AG09319 (cell line): ENCODE measurements around the gene RPS6KL1.
A peak's percentile ranks its signal among the peaks of the same experiment; 100 is the strongest.

Source experiments
- DNase-seq: peaks from one replicate; pipeline ENCODE4 v3.0.0-alpha.2; 2010; ENCODE audit warnings: low read depth; ENCODE audit errors: extremely low read depth
- CTCF ChIP-seq: IDR thresholded peaks from 2 replicates; pipeline ENCODE4 v1.5.1; 2011; ENCODE audit warnings: low read depth, mild to moderate bottlenecking, inconsistent platforms, low read length, moderate library complexity

RPS6KL1 gene

GRCh38 chr14:74881431-74882102 lies 41.5 kb downstream of the RPS6KL1 start, which contains the start of gene DLST:
Gene DLST (plus strand): TSS chr14:74881916. CDS start chr14:74881954, 38 bp downstream.
- TF ChIP-seq CTCF: no peak
- peak; percentile 66 for DNase-seq

GRCh38 chr14:74879427-74880182 lies 43.5 kb downstream of the RPS6KL1 start:
- TF ChIP-seq CTCF: no peak
- no peak for DNase-seq

GRCh38 chr14:74875941-74876913 lies 46.8 kb downstream of the RPS6KL1 start, which contains the start of gene PROX2:
Gene PROX2 (minus strand): TSS chr14:74876145. CDS start chr14:74863834, 12,311 bp downstream.
- no peak for DNase-seq
- TF ChIP-seq CTCF: no peak

GRCh38 chr14:74875204-74875603 lies 47.9 kb downstream of the RPS6KL1 start:
- TF ChIP-seq CTCF: no peak
- DNase-seq: no peak

- TF ChIP-seq CTCF: no peak
- no peak for DNase-seq
Observed at GRCh38 chr14:74871819-74872218, 51.2 kb downstream of the RPS6KL1 start.

- no peak for TF ChIP-seq CTCF
- no peak for DNase-seq
Observed at GRCh38 chr14:74868739-74869138, 54.3 kb downstream of the RPS6KL1 start.
